Measurements from ENCODE around the gene RASGEF1C. TPM values are rescaled to one million over a fixed set of nuclear protein-coding genes. Genes with fewer than 3 reads are reported as not detected.
"Not testable (repeated sequence)": the region's sequence is repeated elsewhere in the genome, so short reads cannot be mapped to it uniquely, and the experiment has no call there.

RASGEF1C gene
- total RNA-seq, 4 donors from 2014 or later, result 0.71 to 2.5 TPM; not detected in 2

GRCh38 chr5:180210961-180211760 is 2.1 kb upstream of the RASGEF1C start:
- no peak overlapping the region for H3K4me3 ChIP-seq (ENCODE audit: low read depth, poor library complexity, severe bottlenecking)
- peak in 1 of 2 donors; percentile 45 for DNase-seq (ENCODE audit: low spot score in 2 of 2)
- WGBS, 2 donors, result 85 to 89% methylated on average over 16 of the region's 16 CpGs
- intact Hi-C loops (cut with DNase I; ENCODE audit: low total_unique reads), result no loop called here
- TF ChIP-seq CTCF (IDR thresholded peaks at IDR 0.05) (no peak), POLR2A (IDR thresholded peaks at IDR 0.05) (no peak)

- H3K4me3 ChIP-seq (ENCODE audit: low read depth, poor library complexity, severe bottlenecking); intact Hi-C loops (cut with DNase I; ENCODE audit: low total_unique reads): not testable (repeated sequence)
- WGBS, 2 donors, result 77 to 78% methylated on average over 12 of the region's 12 CpGs
- DNase-seq (ENCODE audit: low spot score in 2 of 2), result peak in 1 of 2 donors; percentile 61
Measured at GRCh38 chr5:180210077-180210476, 1.1 kb upstream of the RASGEF1C start.

GRCh38 chr5:180208435-180209081 is 453 bp downstream of the RASGEF1C start:
- no peak for TF ChIP-seq CTCF (IDR thresholded peaks at IDR 0.05)
- TF ChIP-seq POLR2A (IDR thresholded peaks at IDR 0.05), result no peak
- intact Hi-C loops (cut with DNase I; ENCODE audit: low total_unique reads), result no loop called here
- DNase-seq (ENCODE audit: low spot score in 2 of 2), result peak in 1 of 2 donors; percentile 80
- no peak overlapping the region for H3K4me3 ChIP-seq (ENCODE audit: low read depth, poor library complexity, severe bottlenecking)
- WGBS, 2 donors, result 3 to 10% methylated on average over 14 to 40 of the region's 65 CpGs

DNA sequence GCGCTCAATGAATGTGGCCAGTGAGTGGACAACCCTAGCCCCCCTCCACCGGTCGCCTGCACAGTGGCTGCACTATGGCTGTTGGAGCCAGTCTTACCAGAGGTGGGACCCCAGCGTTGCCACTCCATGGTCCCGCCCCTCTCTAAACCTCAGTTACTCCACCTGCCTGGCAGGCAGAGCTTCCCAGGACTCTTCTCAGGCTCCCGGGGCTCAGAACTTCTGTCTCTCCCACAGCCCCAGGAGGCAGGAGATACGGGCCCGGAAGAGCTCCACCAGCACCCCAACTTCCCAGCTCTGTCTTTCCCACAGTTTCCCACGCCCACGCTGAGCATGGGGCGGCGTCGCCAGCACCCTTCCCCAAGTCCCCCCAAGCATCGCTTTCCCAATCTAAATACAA is 975 bp downstream of the RASGEF1C start:
- WGBS, 2 donors, result 27 to 33% methylated on average over 14 of the region's 14 CpGs
- TF ChIP-seq POLR2A (IDR thresholded peaks at IDR 0.05) (no peak), CTCF (IDR thresholded peaks at IDR 0.05) (no peak)
- no peak overlapping the region for H3K4me3 ChIP-seq (ENCODE audit: low read depth, poor library complexity, severe bottlenecking)
- intact Hi-C loops (cut with DNase I; ENCODE audit: low total_unique reads), result no loop called here
- DNase-seq (ENCODE audit: low spot score in 2 of 2), result peak in 1 of 2 donors; percentile 64

GRCh38 chr5:180207593-180207992 is 1.4 kb downstream of the RASGEF1C start:
- no peak for DNase-seq (ENCODE audit: low spot score in 2 of 2)
- TF ChIP-seq CTCF (IDR thresholded peaks at IDR 0.05) (no peak), POLR2A (IDR thresholded peaks at IDR 0.05) (no peak)
- no peak overlapping the region for H3K4me3 ChIP-seq (ENCODE audit: low read depth, poor library complexity, severe bottlenecking)
- intact Hi-C loops (cut with DNase I; ENCODE audit: low total_unique reads), result no loop called here
- 44 to 50% methylated on average over 25 of the region's 25 CpGs for WGBS, 2 donors

- 72 to 73% methylated on average over 11 of the region's 11 CpGs for WGBS, 2 donors
- DNase-seq (ENCODE audit: low spot score in 2 of 2), result peak in 1 of 2 donors; percentile 39
- intact Hi-C loops (cut with DNase I; ENCODE audit: low total_unique reads), result no loop called here
- TF ChIP-seq POLR2A (IDR thresholded peaks at IDR 0.05) (no peak), CTCF (IDR thresholded peaks at IDR 0.05) (no peak)
- H3K4me3 ChIP-seq (ENCODE audit: low read depth, poor library complexity, severe bottlenecking), result no peak overlapping the region
Measured at GRCh38 chr5:180206993-180207392, 2.0 kb downstream of the RASGEF1C start.

Data from lower leg skin (tissue), 4 donors.